ENCODE measurements around the gene C6orf163. TPM values are rescaled to one million over a fixed set of nuclear protein-coding genes. Genes with fewer than 3 reads are reported as not detected.

C6orf163 gene
- total and polyA plus RNA-seq, 2 of the 13 experiments (the other 11 are each of a cell fraction or from before 2014, with no cell fraction given), result 0.62 to 1.8 TPM

- no peak overlapping the region for H3K4me2 ChIP-seq (ENCODE audit: low read depth, low read length)
- FAIRE-seq (no peak), ATAC-seq (no peak), DNase-seq (ENCODE audit: low spot score) (no peak)
- H3K27ac ChIP-seq (ENCODE audit: extremely low read length, insufficient read depth, low read length), result no peak overlapping the region
- WGBS (ENCODE audit: low lambda C conversion rate), result 51% methylated on average over 3 of the region's 3 CpGs
- in situ Hi-C loops (cut with HindIII; ENCODE audit: extremely low pct_ligation_motif_present, low pct_unique_long_range_greater_than_20kb), result no loop called here
- TF ChIP-seq NKX3-1 (CRISPR knock-in tag; IDR thresholded peaks at IDR 0.05), result no peak
- TF ChIP-seq IKZF1 (IDR thresholded peaks at IDR 0.05), result no peak
- TF ChIP-seq ZNF260 (CRISPR knock-in tag; IDR thresholded peaks at IDR 0.05; ENCODE audit: borderline replicate concordance, low read depth), result no peak
- no peak for TF ChIP-seq MLXIP (CRISPR knock-in tag; IDR thresholded peaks at IDR 0.05; ENCODE audit: borderline replicate concordance)
- no peak for TF ChIP-seq NR0B2 (CRISPR knock-in tag; IDR thresholded peaks at IDR 0.05)
- TF ChIP-seq ZNF296 (CRISPR knock-in tag; conservative IDR thresholded peaks at IDR 0.05), result no peak
- TF ChIP-seq ZNF18 (CRISPR knock-in tag; IDR thresholded peaks at IDR 0.05; ENCODE audit: insufficient replicate concordance), result no peak
- no peak for TF ChIP-seq MED1 (CRISPR knock-in tag; IDR thresholded peaks at IDR 0.05)
- TF ChIP-seq KLF16 (CRISPR knock-in tag; IDR thresholded peaks at IDR 0.05), result no peak
- no peak for TF ChIP-seq ZNF224 (CRISPR knock-in tag; IDR thresholded peaks at IDR 0.05)
- no peak for TF ChIP-seq THAP7 (CRISPR knock-in tag; IDR thresholded peaks at IDR 0.05)
- TF ChIP-seq ZNF660 (CRISPR knock-in tag; IDR thresholded peaks at IDR 0.05; ENCODE audit: borderline replicate concordance, low read depth), result no peak
- no peak overlapping the region for H2AFZ ChIP-seq (ENCODE audit: low read length)
- POLR2A ChIA-PET, result no interaction called here
- peaks cover 0 to 2% of the 10 kb centered on the region in 2 experiments; a peak in 1 of 5 replicates for H3K27me3 ChIP-seq (ENCODE audit: control insufficient read depth in 1 of 2, insufficient read depth in 2 of 2, low read length in 2 of 2)
- intact Hi-C loops (cut with micrococcal nuclease; ENCODE audit: unreplicated experiment), result no loop called here
- BruUV-seq (replicated peaks), result no TSS peak
- CTCF ChIA-PET (ENCODE audit: low intra/inter-chr PET ratio, low total read pairs), result no interaction called here
- no peaks in the 10 kb centered on the region for H4K20me1 ChIP-seq (ENCODE audit: insufficient read depth, low read length)
- no peaks in the 10 kb centered on the region for H3K4me1 ChIP-seq (ENCODE audit: insufficient read depth, low read length)
- H3K36me3 ChIP-seq (replicated peaks in 1 of 2; ENCODE audit: control insufficient read depth in 1 of 2, insufficient read depth in 2 of 2, low read length in 2 of 2), result no peaks in the 10 kb centered on the region
- no peak overlapping the region for H3K9ac ChIP-seq (ENCODE audit: insufficient read depth, low read depth, low read length)
- H3K79me2 ChIP-seq (ENCODE audit: insufficient read depth, low read length), result no peaks in the 10 kb centered on the region
- H3K9me3 ChIP-seq (ENCODE audit: low read length), result no peaks in the 10 kb centered on the region
- H3K4me3 ChIP-seq (replicated peaks in 1 of 3; ENCODE audit: insufficient read depth in 1 of 3, low read depth in 2 of 3, low read length in 3 of 3), result no peak overlapping the region
These were observed 29.5 kb upstream of the C6orf163 start for GRCh38 chr6:87315071-87315470.
